Glutamatergic neuron (in vitro differentiated cells): ENCODE results near the gene ASB2. TPM values are rescaled to one million over a fixed set of nuclear protein-coding genes. Genes with fewer than 3 reads are reported as not detected.

Experiments used
- microRNA-seq: library from miRNA; unstranded; fragments of <30 nt; microRNA quantifications from one replicate; pipeline ENCODE4, GENCODE V29; 2020; ENCODE audit not compliant: unreplicated experiment
- total RNA-seq: library from RNA; stranded (reverse); fragmentation: NEBNext Ultra II Directional; extraction: Animal tissue kit (Norgen Biotek cat#: 25700); gene quantifications from one replicate; pipeline ENCODE4 v1.2.1, GENCODE V29; 2021; ENCODE audit not compliant: unreplicated experiment

Gene ASB2
- total RNA-seq, 1 donor from 2014 or later: 16.6 TPM

Small RNA genes within 50 kb of the gene (microRNA-seq; reads per million reads assigned to microRNA genes)
- 2.3 reads per million, percentile 16 among the genes with 10 or more reads in this experiment for gene MIR4506

Other genes starting within 250 kb of the ASB2 start
- 2.4 TPM for gene PRIMA1, start 188.1 kb downstream of the ASB2 start, total RNA-seq
- gene FAM181A, start 49.2 kb downstream of the ASB2 start, total RNA-seq: not detected
- not detected for gene CCDC197, start 20.7 kb upstream of the ASB2 start, total RNA-seq
- 5.5 TPM for gene OTUB2, start 49.8 kb upstream of the ASB2 start, total RNA-seq
- gene DDX24, start 104.6 kb upstream of the ASB2 start, total RNA-seq: 257 TPM
- gene IFI27L1, start 104.7 kb upstream of the ASB2 start, total RNA-seq: 45.7 TPM
- gene IFI27, start 134.2 kb upstream of the ASB2 start, total RNA-seq: 3.7 TPM
- gene IFI27L2, start 153.0 kb upstream of the ASB2 start, total RNA-seq: 52.7 TPM
- 1.6 TPM for gene PPP4R4, start 197.8 kb upstream of the ASB2 start, total RNA-seq